ENCODE results near the gene SPACA5.
A peak's percentile ranks its signal among the peaks of the same experiment; 100 is the strongest.
"Not testable (repeated sequence)": the region's sequence is repeated elsewhere in the genome, so short reads cannot be mapped to it uniquely, and the experiment has no call there.

The SPACA5 gene

GRCh38 chrX:48006688-48007087, at the start of gene SPACA5:
Gene SPACA5 (plus strand): TSS chrX:48006988. CDS start chrX:48007803, 815 bp downstream.
- not testable (repeated sequence) for DNase-seq

DNA sequence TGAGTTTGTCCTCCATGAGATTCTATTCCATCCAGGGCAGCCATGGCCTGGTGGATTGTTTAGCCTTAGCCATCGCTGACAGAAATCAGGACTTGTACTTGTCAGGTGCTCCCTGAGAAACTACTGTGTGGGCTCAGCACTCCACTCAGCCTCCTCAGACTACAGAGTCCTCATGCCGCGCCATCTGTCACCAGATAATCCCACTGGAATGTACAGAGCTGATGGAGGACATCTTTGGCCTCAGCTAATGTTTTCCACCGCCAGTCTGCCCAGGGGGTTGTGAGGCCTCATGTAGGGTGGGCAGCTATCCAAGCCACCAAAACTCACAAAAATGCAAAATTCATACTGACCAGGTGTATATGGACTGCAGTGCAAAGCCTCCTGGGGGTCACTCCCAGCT, 48.6 kb upstream of the SPACA5 start:
- not testable (repeated sequence) for DNase-seq

DNA sequence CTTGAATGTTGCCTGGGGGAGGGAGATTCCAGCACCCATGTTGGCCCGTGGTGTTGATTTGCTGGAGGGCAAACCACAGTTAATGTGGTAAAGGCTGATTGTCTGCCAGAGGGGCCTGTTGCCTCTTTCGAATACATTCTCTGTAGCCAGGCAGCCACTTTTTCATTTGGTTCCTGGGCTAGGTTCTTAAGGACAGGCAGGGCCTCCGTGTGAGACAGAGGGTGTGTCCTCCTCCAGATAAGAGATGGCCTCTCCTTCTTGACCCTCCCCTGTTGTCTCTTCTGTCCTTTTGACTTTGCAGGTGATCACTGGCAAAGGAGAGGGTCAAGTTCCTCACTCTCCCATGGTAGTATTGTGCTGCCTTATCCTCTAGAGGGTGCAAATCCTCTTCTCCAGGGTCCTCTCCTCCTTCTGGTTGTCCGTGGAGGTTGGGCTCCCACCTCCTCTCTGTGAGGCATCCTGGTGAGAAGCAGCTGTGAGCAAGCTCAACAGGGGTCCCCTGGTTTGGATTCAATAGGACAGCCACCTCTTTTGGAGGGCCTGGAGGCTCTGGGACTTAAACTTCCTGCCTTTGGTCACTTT, 47.9 kb upstream of the SPACA5 start:
- peak in 4 of 6 experiments; percentile 7 to 26 (median 12) for DNase-seq

DNA sequence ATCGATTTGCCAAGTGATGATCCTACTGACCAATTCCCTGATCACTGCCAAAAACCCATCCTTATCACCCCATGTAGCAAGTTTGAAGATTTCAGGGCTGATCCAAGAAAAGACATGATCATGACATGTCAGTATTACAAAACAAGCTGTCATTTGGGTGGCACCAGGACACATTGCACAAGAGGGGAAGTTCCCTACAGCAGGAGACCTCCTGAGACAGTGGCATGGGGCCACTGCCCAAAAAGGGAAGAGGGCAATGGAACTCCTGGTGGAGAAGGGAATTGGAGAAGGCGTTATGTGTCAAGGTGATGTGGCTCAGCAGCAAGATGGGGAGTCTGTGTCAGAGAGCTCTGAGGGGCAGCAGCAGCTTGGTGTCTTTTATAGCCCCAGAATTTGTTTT, 46.4 kb upstream of the SPACA5 start:
- DNase-seq: no peak

GRCh38 chrX:47961830-47962229, 45.0 kb upstream of the SPACA5 start:
- DNase-seq: not testable (repeated sequence)

DNA sequence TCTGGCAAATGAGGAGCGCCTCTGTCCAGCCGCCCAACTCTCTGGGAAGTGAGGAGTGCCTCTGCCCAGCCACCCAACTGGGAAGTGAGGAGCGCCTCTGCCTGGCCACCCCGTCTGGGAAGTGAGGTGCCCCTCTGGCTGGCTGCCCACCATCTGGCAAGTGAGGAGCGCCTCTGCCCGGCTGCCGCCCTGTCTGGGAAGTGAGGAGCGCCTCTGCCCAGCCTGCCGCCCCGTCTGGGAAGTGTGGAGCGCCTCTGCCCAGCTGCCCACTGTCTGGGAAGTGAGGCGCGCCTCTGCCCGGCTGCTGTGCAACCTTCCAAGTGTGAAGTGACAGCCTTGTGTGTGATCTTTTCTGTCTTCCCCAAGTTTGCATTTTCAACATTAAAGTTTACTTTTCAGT, 41.3 kb upstream of the SPACA5 start:
- not testable (repeated sequence) for DNase-seq

GRCh38 chrX:47973235-47973634, 33.6 kb upstream of the SPACA5 start:
- no peak for DNase-seq

GRCh38 chrX:47976254-47977151, 30.3 kb upstream of the SPACA5 start:
- no peak for DNase-seq

DNA sequence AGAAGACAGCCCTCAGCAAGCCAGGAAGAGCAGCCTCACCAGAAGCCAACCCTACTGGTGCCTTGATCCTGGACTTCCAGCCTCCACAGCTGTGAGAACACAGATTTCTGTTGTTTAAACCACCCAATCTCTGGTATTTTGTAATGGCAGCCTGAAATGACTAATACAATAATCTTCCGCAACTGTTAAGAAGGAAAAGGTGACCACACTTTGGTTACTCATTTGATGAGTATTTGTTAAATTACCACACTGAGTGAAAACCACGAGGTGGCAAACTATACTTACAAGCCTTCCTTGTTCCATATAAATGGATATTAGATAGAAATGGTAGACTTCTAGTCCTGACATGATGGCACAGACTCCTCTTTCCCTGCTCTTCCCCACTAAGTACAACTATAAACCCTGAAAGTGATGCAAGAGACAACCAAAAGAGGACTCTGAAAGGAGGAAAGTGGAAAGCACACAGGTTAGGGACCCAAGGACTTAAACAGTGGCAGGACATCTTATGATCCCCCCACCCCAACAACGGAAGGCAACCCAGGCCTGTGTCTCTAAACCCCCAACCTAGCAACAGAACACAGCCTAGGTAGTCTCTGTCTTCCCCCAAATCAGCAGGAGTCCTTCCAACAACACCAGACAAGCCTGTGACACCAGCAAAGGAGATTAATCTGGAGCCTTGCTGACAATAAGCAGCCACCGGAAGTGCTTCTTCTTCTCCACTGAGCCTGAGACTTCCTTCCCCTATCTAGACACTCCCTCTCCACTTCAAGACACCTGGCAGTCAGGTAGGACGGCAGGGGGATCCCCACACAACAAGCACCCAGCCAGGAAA, 15.3 kb upstream of the SPACA5 start:
- DNase-seq: peak in 2 of 6 experiments; percentile 5 to 10

- peak in 1 of 6 experiments; percentile 11 for DNase-seq
These were observed 14.8 kb upstream of the SPACA5 start for GRCh38 chrX:47992095-47992380.

DNA sequence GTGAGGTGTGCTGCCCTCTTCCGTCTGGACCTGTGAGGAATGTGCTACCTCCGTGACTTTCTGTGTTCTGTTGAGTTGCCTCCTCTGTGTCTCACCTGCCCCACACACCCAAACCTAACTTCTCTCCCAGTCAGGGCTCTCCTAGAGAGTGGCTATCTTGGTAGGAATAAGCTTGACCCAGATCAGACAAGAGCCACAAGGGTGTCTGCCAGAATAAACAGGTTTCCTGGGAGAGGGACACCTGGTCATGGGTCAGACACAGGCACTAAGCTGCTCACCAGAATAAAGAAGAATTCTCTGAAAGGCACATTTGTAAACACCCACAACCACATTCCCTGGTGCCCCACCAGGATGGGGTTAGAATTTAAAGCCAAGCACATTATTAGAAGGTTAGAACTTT, 14.1 kb upstream of the SPACA5 start:
- DNase-seq: no peak

DNA sequence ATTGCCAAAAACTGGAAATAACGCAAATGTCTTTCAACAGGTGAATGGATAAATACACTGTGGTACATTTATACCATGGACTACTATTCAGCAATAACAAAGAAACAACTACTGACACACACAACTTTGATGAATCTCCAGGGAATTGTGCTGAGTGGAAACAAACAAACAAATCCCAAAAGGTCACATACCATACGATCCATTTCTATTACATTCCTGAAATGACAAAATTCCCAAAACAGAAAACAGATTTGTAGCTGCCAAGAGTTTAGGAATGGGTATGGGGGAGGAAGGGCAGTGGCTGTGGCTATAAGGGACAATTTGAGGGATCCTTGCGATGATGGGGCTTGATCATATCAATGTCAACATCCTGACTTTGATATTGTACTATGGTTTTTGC, 5.5 kb upstream of the SPACA5 start:
- no peak for DNase-seq

DNA sequence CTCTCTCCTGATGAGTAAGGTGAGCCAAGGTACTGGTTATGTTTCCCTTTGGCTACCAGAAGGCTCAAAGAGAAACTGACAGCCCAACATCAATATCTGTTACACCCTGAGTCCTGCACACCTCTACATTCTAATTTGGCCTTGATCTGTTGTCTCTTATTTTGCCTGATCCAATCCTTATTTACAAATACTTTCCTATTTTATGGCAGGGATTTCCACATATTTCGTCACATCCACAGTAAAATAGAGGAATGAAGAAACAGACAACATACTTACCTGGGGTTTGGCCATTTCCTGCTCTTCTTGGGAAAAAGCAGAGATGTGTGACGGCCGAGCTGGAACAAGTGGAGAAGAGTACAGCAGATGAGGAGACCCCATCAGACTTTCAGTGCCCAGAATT, 4.5 kb upstream of the SPACA5 start:
- no peak for DNase-seq

DNA sequence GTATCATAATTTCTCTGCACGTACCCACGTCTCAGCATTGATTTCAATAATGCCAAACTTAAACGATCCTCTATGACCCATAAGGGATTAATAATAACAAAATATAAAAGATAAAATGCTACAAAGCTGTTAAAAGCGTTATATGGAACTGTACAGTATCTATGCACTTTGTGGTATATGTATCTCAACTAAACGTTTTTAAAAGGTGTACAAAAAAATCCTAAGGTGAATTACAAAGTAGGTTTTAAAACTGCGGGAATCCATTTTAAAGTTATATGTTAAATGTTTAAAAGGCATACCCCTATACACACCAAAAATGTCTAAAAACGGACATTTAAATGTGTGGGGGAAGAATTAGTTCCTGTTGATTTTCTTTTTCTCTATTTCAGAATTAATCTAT, 3.9 kb upstream of the SPACA5 start:
- DNase-seq: no peak

DNA sequence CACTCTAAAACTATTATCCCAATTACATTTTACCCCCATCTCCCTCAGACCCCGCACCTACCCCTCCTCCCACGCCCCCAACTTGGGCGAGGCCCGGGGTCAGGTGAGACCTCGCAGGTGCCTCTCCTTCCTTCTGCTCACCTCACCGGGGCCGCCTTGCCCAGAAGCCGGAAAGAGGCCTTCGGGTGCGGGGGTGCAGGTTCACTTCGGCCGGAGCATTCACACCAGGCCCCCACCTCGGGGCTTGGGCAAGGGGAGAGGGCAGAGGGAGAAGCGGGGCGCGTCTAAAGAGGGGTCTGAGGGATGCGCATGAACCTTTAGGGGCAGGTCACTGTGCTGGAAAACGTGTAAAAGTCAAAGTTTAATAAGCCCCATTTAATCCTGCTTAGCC, 3.4 kb upstream of the SPACA5 start:
- DNase-seq: peak in 2 of 6 experiments; percentile 6 to 14

DNA sequence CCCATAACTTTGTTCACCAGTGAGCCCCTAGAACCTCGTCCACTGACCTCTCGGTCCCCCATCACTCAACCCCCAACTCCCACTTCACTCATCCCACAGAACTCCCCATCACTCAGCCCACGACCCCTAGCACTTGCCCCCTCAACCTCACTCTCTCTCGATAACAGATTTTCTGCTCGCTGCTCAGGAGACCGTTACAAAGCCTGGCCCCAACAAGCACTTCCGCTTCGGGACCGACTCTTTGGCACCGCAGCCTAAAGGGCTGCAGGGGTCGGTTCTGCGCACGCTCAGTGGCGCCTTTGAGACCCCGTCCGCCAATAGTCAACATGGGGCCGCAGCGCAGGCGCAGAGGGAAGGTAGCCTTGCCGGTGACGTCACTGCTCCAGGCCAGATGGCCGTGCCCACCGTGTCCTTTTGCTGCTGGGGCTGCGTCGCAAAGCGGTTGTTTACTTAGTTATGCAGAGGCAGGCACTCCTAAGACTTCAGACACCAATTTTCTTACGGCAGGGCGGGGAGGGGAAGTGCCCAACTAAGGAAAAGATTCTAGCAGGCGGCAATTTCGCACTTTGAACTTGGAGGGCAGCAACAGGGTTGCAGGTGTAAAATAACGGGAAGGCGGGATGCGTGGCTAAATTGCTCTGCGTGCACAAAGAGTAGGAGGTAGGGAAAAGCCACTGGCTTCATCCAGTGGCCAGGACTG, 2.9 kb upstream of the SPACA5 start, which contains the start of gene ZNF182:
Gene ZNF182 (minus strand): TSS at position 232 of the 700 bp plus-strand sequence. CDS start 1,380 bp downstream, outside the sequence.
- peak; percentile 76 to 91 (median 87) for DNase-seq

DNA sequence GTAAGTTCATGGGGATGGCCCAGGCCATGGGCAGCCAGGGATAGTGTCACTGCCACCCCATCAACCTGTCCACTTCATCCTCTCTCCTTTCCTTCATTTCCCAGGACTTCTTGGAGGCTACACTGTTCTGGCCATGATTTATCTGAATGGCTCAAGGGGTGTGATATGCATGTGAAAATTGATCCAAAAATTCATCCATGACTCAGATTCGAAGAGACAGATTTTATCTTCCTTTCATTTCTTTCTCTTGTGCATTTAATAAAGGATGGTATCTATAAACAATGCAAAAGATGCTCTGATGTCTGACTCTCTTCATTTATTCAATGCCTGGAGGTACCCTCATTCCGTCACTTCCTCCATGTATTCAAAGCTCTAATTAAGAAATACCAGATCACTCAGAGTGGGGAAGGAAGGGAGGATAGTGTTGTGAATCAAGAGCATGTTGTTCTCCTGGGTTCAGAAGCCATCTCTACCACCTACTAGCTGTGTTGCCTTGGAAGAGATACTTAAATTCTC, 2.7 kb downstream of the SPACA5 start:
- not testable (repeated sequence) for DNase-seq

- DNase-seq: not testable (repeated sequence)
These were observed 10.0 kb downstream of the SPACA5 start for GRCh38 chrX:48016583-48017310.

DNA sequence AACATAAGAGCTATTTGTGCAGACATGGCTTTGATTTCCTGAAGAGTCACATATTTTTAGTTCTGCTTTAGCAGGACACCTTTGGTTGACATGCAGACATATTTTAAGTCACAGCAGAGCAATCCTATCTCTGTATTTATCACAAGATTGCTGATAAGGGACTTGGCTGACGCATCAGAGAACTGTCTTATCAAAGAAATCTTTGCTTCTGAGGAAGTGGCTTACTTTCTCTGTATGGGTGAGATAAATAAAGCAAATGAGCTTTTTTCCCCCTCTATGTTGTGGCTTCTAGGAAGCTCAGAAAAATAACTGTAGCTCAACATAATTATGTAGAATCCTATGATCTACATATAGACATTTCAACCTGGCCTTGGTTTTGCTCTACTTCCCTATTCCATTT, 13.1 kb downstream of the SPACA5 start:
- DNase-seq: not testable (repeated sequence)

DNA sequence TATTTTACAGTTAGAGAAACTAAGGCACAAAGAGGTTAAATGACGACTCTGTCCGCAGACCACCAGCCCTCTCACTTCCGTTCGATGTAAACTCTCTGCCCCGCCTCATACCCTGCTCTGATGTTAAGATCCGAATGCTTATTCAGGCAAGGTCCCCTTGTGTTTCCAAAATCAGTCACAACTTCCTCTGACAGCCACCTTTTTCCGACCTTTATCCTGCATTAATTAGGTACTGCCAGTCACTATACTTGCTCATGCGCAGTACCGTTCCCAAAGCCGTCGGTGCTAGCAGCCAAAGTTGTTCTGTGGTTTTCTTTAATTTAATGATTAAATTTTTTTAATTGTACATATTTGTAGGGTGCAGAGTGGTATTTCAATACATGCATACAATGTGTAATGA, 13.7 kb downstream of the SPACA5 start:
- DNase-seq: peak in 4 of 6 experiments; percentile 7 to 52 (median 26)

GRCh38 chrX:48021026-48021900, 14.5 kb downstream of the SPACA5 start:
- DNase-seq: peak; percentile 62 to 91 (median 74)

Measured in stimulated activated naive CD4-positive, alpha-beta T cell (primary cell).